Measurements from ENCODE around the gene ARL11.
"Not testable (repeated sequence)": the region's sequence is repeated elsewhere in the genome, so short reads cannot be mapped to it uniquely, and the experiment has no call there.

Gene ARL11

GRCh38 chr13:49610176-49610575 is 18.1 kb upstream of the ARL11 start:
- Histone ChIP-seq H3K9ac (ENCODE audit: low read length) (no peak overlapping the region), H3K4me3 (ENCODE audit: low read length) (no peak overlapping the region), H3K36me3 (replicated peaks; ENCODE audit: low read depth, low read length) (no peaks in the 10 kb centered on the region), H3K27me3 (ENCODE audit: low read depth, low read length) (no peaks in the 10 kb centered on the region), H3K79me2 (ENCODE audit: low read length) (no peaks in the 10 kb centered on the region), H3K4me1 (ENCODE audit: low read length) (peaks cover 6% of the 10 kb centered on the region), H3K9me3 (ENCODE audit: insufficient read depth, low read length) (no peaks in the 10 kb centered on the region), H3K4me2 (ENCODE audit: low read length) (no peak overlapping the region), H4K20me1 (ENCODE audit: insufficient read depth, low read length) (no peaks in the 10 kb centered on the region), H2AFZ (ENCODE audit: low read depth, low read length) (no peak overlapping the region), H3K27ac (ENCODE audit: low read length) (no peak overlapping the region)
- no peak for TF ChIP-seq EZH2phosphoT487 (IDR thresholded peaks at IDR 0.05; ENCODE audit: low read depth)
- TF ChIP-seq, protein P1, sequence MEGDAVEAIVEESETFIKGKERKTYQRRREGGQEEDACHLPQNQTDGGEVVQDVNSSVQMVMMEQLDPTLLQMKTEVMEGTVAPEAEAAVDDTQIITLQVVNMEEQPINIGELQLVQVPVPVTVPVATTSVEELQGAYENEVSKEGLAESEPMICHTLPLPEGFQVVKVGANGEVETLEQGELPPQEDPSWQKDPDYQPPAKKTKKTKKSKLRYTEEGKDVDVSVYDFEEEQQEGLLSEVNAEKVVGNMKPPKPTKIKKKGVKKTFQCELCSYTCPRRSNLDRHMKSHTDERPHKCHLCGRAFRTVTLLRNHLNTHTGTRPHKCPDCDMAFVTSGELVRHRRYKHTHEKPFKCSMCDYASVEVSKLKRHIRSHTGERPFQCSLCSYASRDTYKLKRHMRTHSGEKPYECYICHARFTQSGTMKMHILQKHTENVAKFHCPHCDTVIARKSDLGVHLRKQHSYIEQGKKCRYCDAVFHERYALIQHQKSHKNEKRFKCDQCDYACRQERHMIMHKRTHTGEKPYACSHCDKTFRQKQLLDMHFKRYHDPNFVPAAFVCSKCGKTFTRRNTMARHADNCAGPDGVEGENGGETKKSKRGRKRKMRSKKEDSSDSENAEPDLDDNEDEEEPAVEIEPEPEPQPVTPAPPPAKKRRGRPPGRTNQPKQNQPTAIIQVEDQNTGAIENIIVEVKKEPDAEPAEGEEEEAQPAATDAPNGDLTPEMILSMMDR (IDR thresholded peaks at IDR 0.05; ENCODE audit: low read depth, low read length): no peak

DNA sequence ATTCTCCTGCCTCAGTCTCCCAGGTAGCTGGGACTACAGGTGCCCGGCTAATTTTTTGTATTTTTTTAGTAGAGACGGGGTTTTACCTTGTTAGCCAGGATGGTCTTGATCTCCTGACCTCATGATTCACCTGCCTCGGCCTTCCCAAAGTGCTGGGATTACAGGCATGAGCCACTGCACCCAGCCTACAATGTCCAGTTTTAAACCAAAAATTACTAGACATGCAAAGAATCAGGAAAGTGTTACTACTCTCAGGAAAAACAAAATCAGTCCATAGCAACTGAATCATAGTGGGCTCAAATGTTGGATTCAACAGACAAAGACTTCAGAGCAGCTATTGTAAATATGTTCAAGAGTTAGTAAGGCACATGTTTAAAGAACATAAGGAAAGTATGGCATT is 16.3 kb upstream of the ARL11 start:
- not testable (repeated sequence) for H3K36me3 ChIP-seq (replicated peaks; ENCODE audit: low read depth, low read length); H3K79me2 ChIP-seq (ENCODE audit: low read length); H3K4me3 ChIP-seq (ENCODE audit: low read length); H3K4me1 ChIP-seq (ENCODE audit: low read length); H3K9ac ChIP-seq (ENCODE audit: low read length); H3K4me2 ChIP-seq (ENCODE audit: low read length); H3K27ac ChIP-seq (ENCODE audit: low read length); H3K9me3 ChIP-seq (ENCODE audit: insufficient read depth, low read length); H3K27me3 ChIP-seq (ENCODE audit: low read depth, low read length); H4K20me1 ChIP-seq (ENCODE audit: insufficient read depth, low read length); H2AFZ ChIP-seq (ENCODE audit: low read depth, low read length)

- no peaks in the 10 kb centered on the region for H3K79me2 ChIP-seq (ENCODE audit: low read length)
- H3K4me1 ChIP-seq (ENCODE audit: low read length): no peaks in the 10 kb centered on the region; the same call in 1 of the 2 replicates
- H3K4me2 ChIP-seq (ENCODE audit: low read length): no peak overlapping the region
- H3K9ac ChIP-seq (ENCODE audit: low read length): no peak overlapping the region
- TF ChIP-seq EZH2phosphoT487 (IDR thresholded peaks at IDR 0.05; ENCODE audit: low read depth): no peak
- TF ChIP-seq, protein P1 (IDR thresholded peaks at IDR 0.05; ENCODE audit: low read depth, low read length): no peak
- H3K9me3 ChIP-seq (ENCODE audit: insufficient read depth, low read length): no peaks in the 10 kb centered on the region
- no peak overlapping the region for H3K4me3 ChIP-seq (ENCODE audit: low read length)
- H2AFZ ChIP-seq (ENCODE audit: low read depth, low read length): no peak overlapping the region
- H3K36me3 ChIP-seq (replicated peaks; ENCODE audit: low read depth, low read length): no peaks in the 10 kb centered on the region
- no peak overlapping the region for H3K27ac ChIP-seq (ENCODE audit: low read length)
- H4K20me1 ChIP-seq (ENCODE audit: insufficient read depth, low read length): no peaks in the 10 kb centered on the region
- no peaks in the 10 kb centered on the region for H3K27me3 ChIP-seq (ENCODE audit: low read depth, low read length)
Measured at GRCh38 chr13:49615836-49616675, 12.3 kb upstream of the ARL11 start.

DNA sequence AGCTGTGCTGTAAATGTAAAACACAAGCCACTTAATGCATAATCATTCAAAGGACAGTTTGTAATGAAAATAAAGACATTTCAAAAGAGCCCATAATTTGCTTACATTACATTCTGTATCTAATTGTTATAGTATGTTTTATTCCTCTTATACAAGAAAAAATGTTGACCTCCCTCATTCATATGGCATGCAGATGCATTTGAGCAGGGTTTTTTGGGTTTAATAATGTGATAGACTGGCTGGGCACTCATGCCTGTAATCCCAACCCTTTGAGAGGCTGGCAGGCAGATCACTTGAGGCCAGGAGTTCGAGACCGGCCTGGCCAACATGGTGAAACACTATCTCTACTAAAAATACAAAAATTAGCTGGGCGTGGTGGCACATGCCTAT is 11.6 kb upstream of the ARL11 start:
- Histone ChIP-seq H3K9me3 (ENCODE audit: insufficient read depth, low read length) (no peaks in the 10 kb centered on the region), H3K79me2 (ENCODE audit: low read length) (no peaks in the 10 kb centered on the region), H3K27me3 (ENCODE audit: low read depth, low read length) (no peaks in the 10 kb centered on the region), H3K4me1 (ENCODE audit: low read length) (no peaks in the 10 kb centered on the region; the same call in 1 of the 2 replicates), H3K27ac (ENCODE audit: low read length) (no peak overlapping the region), H3K36me3 (replicated peaks; ENCODE audit: low read depth, low read length) (no peaks in the 10 kb centered on the region), H2AFZ (ENCODE audit: low read depth, low read length) (no peak overlapping the region), H3K4me3 (ENCODE audit: low read length) (no peak overlapping the region), H4K20me1 (ENCODE audit: insufficient read depth, low read length) (no peaks in the 10 kb centered on the region), H3K4me2 (ENCODE audit: low read length) (no peak overlapping the region), H3K9ac (ENCODE audit: low read length) (no peak overlapping the region)
- TF ChIP-seq EZH2phosphoT487 (IDR thresholded peaks at IDR 0.05; ENCODE audit: low read depth): no peak
- TF ChIP-seq, protein P1 (IDR thresholded peaks at IDR 0.05; ENCODE audit: low read depth, low read length): no peak

Data from OCI-LY3 (cell line).